ENCODE measurements around the gene IL36RN.

Gene IL36RN

DNA sequence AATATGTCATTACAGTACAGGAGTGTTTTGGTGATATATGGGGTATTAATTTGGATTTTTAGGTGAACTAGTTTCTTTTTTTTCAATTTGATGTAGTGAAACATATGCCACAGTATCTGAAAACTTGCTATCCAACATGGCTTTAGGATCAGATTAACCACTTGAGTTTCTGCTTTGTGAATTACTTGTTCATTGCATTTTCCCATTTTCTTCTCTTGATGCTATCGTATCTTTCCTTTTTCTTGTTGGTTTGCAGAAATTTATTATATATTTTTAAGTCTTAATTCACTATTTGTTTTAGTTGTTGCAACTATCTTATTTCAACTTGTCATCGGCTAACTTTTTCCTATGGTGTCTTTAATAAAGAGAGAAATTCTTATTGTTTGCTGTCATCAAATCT lies 44.9 kb upstream of the IL36RN start:
- H3K4me3 ChIP-seq (ENCODE audit: low read depth, low read length): no peak overlapping the region
- TF ChIP-seq, protein P1, sequence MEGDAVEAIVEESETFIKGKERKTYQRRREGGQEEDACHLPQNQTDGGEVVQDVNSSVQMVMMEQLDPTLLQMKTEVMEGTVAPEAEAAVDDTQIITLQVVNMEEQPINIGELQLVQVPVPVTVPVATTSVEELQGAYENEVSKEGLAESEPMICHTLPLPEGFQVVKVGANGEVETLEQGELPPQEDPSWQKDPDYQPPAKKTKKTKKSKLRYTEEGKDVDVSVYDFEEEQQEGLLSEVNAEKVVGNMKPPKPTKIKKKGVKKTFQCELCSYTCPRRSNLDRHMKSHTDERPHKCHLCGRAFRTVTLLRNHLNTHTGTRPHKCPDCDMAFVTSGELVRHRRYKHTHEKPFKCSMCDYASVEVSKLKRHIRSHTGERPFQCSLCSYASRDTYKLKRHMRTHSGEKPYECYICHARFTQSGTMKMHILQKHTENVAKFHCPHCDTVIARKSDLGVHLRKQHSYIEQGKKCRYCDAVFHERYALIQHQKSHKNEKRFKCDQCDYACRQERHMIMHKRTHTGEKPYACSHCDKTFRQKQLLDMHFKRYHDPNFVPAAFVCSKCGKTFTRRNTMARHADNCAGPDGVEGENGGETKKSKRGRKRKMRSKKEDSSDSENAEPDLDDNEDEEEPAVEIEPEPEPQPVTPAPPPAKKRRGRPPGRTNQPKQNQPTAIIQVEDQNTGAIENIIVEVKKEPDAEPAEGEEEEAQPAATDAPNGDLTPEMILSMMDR (IDR thresholded peaks at IDR 0.05; ENCODE audit: low read depth, low read length, missing control alignments): no peak
- DNase-seq (ENCODE audit: low read depth): no peak

DNA sequence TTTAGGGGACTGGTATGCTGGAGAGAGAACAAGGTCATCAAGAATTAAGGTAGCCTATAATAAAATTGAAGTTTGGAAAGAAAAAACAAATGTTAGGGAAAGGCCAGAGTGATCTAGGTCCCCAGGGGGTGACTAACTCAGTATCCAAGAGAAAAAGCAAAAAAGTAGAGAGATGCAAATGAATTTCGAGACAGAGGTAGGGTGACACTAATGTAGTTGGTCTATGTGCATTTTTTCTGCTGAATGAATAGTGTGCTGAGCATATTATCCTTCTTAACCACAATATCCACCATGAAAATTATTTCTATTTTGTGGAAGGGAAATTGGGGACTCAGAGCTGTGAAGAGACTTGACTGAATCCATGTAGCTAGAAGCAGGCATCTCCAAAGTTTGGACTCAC lies 44.0 kb upstream of the IL36RN start:
- no peak overlapping the region for H3K4me3 ChIP-seq (ENCODE audit: low read depth, low read length)
- DNase-seq (ENCODE audit: low read depth): no peak
- TF ChIP-seq, protein P1 (IDR thresholded peaks at IDR 0.05; ENCODE audit: low read depth, low read length, missing control alignments): no peak

GRCh38 chr2:113015655-113016054 lies 43.3 kb upstream of the IL36RN start:
- no peak for DNase-seq (ENCODE audit: low read depth)
- TF ChIP-seq, protein P1 (IDR thresholded peaks at IDR 0.05; ENCODE audit: low read depth, low read length, missing control alignments): no peak
- H3K4me3 ChIP-seq (ENCODE audit: low read depth, low read length): no peak overlapping the region

DNA sequence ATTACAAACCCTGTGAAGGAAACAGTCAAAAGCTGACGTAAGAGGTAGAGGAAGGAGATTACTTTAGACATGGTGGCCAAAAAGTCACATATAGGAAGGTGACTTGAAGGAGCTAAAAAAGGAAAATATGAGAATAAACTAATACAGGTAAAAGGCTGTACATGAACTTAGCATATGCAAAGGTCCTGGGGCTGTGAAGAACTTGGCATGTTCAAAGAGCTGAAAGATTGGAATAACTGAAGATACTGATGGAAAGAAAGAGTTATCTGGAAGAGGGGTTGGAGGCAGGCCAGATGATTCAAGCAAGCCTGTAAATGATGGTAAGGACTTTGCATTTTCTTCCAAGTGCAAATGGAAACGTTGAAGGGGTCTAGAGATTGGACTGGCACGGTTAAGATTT lies 40.5 kb upstream of the IL36RN start:
- H3K4me3 ChIP-seq (ENCODE audit: low read depth, low read length): no peak overlapping the region
- no peak for DNase-seq (ENCODE audit: low read depth)
- TF ChIP-seq, protein P1 (IDR thresholded peaks at IDR 0.05; ENCODE audit: low read depth, low read length, missing control alignments): no peak

DNA sequence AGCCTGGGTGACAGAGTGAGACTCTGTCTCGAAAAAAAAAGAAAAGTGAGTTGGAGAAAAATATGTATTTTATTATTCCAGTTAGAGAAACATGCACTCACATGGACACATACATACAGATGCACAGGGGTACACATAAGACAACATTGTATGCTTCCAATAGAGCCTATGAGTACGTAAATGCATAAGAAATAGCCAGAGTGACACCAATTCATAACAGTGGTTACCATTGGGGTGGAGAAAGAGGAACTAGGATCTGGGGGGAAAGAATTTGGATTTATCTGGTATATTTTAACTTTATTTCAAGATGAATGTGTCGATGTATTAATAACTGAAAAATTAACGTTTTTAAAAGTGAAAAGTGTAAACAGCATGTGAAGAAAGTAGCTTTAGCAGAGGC lies 37.7 kb upstream of the IL36RN start:
- DNase-seq (ENCODE audit: low read depth): no peak
- TF ChIP-seq, protein P1 (IDR thresholded peaks at IDR 0.05; ENCODE audit: low read depth, low read length, missing control alignments): no peak
- no peak overlapping the region for H3K4me3 ChIP-seq (ENCODE audit: low read depth, low read length)

- TF ChIP-seq, protein P1 (IDR thresholded peaks at IDR 0.05; ENCODE audit: low read depth, low read length, missing control alignments): no peak
- no peak overlapping the region for H3K4me3 ChIP-seq (ENCODE audit: low read depth, low read length)
- no peak for DNase-seq (ENCODE audit: low read depth)
Observed at GRCh38 chr2:113024764-113025163, 34.2 kb upstream of the IL36RN start.

- TF ChIP-seq, protein P1 (IDR thresholded peaks at IDR 0.05; ENCODE audit: low read depth, low read length, missing control alignments): no peak
- DNase-seq (ENCODE audit: low read depth): no peak
Observed at GRCh38 chr2:113025737-113026136, 33.3 kb upstream of the IL36RN start.

More at GRCh38 chr2:113025737-113026136, 33.3 kb upstream of the IL36RN start:
- H3K4me3 ChIP-seq (ENCODE audit: low read depth, low read length): no peak overlapping the region

All from GM12864 (cell line).